B cell (primary cell): ENCODE measurements around the gene THRB.

Source experiments
- EZH2 ChIP-seq: IDR thresholded peaks from 2 replicates; pipeline ENCODE4 v1.6.1; 2012; ENCODE audit warnings: borderline replicate concordance, low read depth, mild to moderate bottlenecking, moderate library complexity, low read length; ENCODE audit not compliant: insufficient read depth, poor library complexity, severe bottlenecking
- TF ChIP-seq, protein P1 (sequence below): fragments of 200-600 bp; IDR thresholded peaks from one replicate; pipeline ENCODE4 v1.8.0; 2022; ENCODE audit warnings: antibody characterized with exemption, mild to moderate bottlenecking

DNA sequence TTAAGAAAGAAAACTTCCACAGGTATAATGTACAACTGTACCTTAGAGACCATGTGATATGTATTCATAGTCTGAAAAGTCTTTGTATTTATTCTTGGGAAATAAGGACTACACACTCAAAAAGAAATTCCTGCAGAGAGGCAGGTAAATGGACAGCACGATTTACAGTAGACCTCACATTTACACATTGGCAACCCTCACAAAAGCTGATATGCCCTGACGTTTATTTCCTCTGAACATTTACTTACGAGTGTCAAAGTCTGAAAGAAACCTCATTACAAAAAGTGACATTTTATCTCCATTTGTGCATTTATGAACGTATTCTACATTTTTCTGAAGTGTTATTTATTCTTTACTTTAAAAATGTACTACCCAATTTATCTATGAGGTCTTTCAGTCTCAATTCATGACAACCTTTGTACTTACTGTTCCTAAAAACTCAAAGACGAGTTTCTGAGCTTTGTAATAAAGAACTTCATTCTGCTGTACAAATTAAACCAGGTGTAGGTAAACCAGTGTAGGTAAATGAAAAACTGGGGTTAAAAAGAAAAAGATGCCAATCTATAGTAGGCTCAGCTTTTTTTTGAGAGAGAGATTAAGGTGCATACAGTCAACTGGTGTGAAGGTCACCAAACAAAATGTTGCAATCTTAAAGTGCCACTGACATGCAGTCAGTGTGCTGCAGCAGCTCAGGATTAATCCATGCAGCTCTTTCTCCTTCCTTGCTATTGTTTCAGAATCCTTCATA, 44.3 kb downstream of the THRB start:
- TF ChIP-seq, protein P1, sequence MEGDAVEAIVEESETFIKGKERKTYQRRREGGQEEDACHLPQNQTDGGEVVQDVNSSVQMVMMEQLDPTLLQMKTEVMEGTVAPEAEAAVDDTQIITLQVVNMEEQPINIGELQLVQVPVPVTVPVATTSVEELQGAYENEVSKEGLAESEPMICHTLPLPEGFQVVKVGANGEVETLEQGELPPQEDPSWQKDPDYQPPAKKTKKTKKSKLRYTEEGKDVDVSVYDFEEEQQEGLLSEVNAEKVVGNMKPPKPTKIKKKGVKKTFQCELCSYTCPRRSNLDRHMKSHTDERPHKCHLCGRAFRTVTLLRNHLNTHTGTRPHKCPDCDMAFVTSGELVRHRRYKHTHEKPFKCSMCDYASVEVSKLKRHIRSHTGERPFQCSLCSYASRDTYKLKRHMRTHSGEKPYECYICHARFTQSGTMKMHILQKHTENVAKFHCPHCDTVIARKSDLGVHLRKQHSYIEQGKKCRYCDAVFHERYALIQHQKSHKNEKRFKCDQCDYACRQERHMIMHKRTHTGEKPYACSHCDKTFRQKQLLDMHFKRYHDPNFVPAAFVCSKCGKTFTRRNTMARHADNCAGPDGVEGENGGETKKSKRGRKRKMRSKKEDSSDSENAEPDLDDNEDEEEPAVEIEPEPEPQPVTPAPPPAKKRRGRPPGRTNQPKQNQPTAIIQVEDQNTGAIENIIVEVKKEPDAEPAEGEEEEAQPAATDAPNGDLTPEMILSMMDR, result no peak
- no peak for TF ChIP-seq EZH2
